Right renal pelvis (tissue), 4 donors: Measurements from ENCODE around the gene NELL1. TPM values are rescaled to one million over a fixed set of nuclear protein-coding genes. Genes with fewer than 3 reads are reported as not detected.
"Not testable (repeated sequence)": the region's sequence is repeated elsewhere in the genome, so short reads cannot be mapped to it uniquely, and the experiment has no call there.

Source experiments
- DNase-seq, 4 donors: peaks; one replicate each; pipeline ENCODE4 v3.0.0-alpha.2; 2013; ENCODE audit warnings: low read depth in 4 of 4, low spot score in 3 of 4, missing footprints in 1 of 4
- polyA plus RNA-seq, 4 donors: library from polyadenylated mRNA; unstranded; fragments of 120-200 nt; gene quantifications; one replicate each; pipeline ENCODE4 v1.2.1, GENCODE V29; 2013; ENCODE audit not compliant: insufficient read length in 4 of 4

NELL1 gene
- polyA plus RNA-seq, 4 donors = 2.4 to 4.6 (median 3.2) TPM

- no peak for DNase-seq
Observed at GRCh38 chr11:21174781-21175180, 505.4 kb downstream of the NELL1 start.

- no peak for DNase-seq
Observed at GRCh38 chr11:21177379-21177778, 508.0 kb downstream of the NELL1 start.

DNA sequence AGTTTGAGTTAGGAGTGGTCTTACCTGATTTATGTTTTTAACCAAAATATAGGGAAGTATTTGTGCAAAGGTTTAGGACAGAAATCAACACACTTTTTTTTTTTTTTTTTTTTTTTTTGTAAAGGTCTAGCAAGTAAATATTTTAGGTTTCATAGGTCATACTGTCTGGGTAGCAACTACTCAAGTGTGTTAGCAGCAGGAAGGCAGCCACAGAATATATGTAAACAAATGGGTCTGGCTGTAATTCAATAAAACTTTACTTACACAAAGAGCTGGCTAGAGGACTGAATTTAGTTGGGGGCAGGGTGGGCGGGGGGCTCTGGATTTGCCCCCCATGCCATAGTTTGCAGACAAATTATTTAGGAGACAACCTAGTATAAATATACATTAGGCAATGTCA is 510.4 kb downstream of the NELL1 start:
- no peak for DNase-seq

GRCh38 chr11:21180182-21180581 is 510.8 kb downstream of the NELL1 start:
- DNase-seq = no peak

GRCh38 chr11:21185959-21186358 is 516.6 kb downstream of the NELL1 start:
- no peak for DNase-seq

DNA sequence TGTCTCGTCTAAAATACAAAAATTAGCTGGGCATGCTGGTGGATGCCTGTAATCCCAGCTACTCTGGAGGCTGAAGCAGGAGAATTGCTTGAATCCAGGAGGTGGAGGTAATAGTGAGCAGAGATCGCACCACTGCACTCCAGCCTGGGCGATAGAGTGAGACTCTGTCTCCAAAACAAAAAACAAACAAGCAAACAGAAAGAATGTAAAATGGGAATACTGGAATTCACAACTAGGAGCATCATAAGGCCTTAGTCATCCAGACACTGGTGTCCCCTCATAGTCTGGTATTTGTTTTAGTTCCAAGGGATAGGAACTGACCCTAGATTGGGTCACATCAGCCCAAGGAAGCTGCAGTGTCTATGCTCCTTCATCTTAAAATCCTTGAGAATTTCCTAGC is 520.8 kb downstream of the NELL1 start:
- no peak for DNase-seq

DNA sequence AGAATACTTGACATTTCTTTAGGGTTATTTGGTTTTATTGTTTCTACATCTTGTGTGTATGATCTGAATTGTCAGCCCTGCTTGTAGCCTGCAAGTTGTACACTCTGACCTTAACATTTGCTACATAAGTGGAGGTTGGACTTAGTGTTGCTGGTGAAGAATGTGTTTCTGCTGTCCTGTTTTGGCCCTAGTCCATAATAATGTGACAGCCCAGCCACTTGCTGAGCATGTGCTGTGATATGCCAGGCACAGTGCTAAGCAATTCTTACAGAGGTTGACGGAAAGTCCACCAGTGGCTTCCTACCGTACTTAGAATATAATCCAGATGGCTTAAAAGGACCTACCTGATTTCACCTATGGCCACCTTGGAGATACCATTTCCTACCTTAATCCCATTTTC is 526.6 kb downstream of the NELL1 start:
- no peak for DNase-seq

GRCh38 chr11:21198498-21198897 is 529.1 kb downstream of the NELL1 start:
- no peak for DNase-seq

- no peak for DNase-seq
Observed at GRCh38 chr11:21205205-21205604, 535.8 kb downstream of the NELL1 start.

GRCh38 chr11:21225860-21226259 is 556.5 kb downstream of the NELL1 start:
- no peak for DNase-seq

GRCh38 chr11:21229224-21229623 is 559.8 kb downstream of the NELL1 start:
- no peak for DNase-seq

- no peak for DNase-seq
Observed at GRCh38 chr11:21250196-21250595, 580.8 kb downstream of the NELL1 start.

DNA sequence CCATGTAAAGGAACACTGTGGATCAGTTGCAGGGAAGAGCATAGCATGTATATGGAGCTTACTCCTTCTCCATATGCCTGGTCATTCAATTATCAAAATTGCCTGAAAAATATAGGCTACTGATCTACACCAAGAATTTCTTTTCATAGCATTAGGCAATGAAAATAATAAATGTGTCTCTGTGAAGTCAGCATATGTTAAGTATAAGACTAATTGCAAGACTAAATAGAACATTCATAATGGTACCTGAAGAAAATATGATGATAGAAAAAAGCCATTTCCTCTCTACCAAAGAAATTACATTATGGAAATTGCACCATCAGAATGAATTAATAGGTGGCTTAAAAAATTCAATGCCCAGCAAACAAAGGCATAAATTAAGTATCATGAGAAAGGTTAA is 584.7 kb downstream of the NELL1 start:
- DNase-seq = no peak

DNA sequence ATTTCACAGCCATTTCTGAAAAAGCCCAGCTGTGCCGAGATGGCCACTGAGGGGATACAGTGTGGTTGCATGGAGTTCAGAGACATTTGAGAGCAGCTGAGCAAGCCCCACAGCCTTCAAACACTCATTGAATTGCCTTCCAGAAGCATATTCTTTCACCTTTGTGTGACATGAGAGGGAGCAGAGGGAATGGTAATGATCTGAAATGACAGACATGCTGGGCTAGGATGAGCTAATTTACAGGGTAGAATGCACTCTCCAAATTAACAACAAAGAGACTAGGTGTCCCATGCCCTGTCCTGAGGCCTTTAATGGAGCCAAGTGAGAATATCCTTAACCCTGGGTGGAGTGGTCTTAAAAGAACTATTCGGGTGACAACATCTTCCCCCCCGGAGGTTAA is 585.4 kb downstream of the NELL1 start:
- no peak for DNase-seq

DNA sequence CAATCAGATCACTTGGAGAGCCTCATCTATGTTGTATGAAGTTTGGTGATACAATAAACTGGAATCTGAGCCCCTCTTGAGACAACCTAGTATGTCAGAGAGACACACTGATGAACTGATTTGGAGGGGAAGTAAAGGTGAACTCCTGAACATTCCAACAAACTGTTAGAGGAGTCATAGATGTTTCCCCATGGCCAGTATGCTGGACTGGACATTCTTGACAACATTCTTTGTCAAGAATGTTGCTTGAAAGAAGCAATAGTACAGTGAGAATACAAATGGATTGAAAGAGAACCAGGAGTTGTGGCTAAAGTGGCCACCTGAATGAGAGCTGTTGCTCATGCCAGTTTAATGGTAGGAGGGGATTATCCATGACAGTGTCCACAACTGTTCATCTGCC is 588.1 kb downstream of the NELL1 start:
- no peak for DNase-seq

DNA sequence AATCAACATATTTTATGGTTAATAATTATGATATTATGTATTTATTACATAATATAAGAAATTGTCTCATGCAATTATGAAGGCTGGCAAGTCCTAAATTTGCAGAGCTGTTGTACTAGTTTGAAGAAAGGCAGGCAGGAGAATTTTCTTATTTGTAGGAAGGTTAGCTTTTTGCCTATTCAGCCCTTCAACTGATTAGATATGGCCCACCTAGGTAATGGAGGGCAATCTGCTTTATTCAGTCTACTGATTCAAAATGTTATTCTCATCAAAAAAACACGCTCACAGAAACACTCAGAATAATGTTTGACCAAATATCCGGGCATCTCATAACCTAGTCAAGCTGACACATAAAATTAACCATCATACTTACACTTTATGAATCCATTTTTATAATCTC is 589.0 kb downstream of the NELL1 start:
- DNase-seq = no peak

DNA sequence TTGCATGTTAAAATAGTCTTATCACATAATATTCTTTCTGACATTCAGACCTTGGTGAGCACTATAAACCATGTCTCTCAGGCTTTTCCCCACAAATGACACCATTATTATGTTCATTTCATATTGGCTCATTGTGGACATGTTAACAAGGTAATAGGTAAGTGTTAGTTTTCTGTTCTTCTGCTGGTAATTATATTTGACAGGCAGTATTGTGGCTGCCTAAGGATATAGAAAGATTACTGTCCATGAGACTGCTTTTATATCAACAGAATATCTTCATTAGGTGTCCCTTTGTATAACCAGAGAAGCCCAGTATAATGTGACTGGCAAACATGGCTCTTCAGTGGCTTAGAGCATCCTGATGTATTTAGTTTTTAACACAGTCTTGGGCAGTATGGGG is 590.7 kb downstream of the NELL1 start:
- DNase-seq = no peak

DNA sequence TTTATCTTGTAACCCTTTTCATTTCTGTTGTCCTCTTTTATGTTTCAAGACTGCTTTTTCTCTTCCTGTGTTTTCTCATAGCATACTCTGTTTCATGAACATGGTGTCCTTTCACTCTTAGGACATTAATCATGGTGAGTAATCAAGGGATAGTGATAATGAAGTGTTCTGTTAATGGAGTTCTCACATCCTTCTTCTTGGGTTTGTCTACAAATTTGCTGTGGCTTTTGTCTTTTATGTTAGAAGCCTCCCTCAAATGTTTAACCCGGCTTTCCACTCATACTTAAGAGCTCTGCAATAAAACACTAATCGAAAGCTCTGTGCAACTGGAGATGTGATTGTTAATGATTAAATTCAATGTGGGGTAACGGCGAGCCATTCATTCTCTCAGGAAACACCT is 593.6 kb downstream of the NELL1 start:
- no peak for DNase-seq

DNA sequence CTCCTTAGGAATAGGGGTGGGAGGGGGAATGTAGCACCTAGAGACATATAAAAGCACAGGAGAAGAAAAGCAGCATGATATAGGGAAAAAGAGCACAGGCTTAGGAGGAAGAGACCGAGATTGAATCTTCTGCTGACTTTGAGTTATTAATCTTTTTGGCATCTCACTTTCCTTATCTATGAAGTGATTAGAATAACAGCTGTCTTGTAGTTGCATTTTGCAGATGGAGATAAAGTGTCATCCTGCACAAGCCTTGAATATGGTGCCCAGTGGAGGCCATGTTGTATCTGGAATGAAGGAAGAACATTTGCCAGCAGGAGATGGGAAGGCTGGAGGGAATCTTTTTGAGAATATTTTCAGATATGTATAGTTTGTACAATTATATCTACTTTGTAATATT is 594.7 kb downstream of the NELL1 start:
- DNase-seq = no peak

DNA sequence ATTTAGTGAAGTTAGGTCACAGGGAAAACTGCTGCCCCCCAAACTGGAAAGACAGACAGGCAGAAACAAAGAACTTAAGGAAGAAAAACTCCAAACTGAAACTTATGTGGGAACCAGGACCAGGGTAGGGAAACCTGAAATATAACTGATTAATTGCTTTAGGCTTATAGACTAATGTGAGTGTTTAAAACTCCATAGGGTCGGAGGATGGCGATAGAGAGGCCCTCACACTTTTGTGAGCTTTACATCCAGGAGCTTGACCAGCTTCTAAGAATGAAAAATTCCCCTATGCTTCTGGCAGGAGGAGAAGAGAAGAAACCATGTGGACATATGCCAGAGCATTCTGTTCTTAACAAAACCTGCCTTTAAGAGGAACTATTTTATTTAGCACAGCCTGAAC is 598.6 kb downstream of the NELL1 start:
- DNase-seq = no peak

- DNase-seq = not testable (repeated sequence)
Observed at GRCh38 chr11:21272139-21272538, 602.8 kb downstream of the NELL1 start.

GRCh38 chr11:21278840-21279239 is 609.5 kb downstream of the NELL1 start:
- no peak for DNase-seq

DNA sequence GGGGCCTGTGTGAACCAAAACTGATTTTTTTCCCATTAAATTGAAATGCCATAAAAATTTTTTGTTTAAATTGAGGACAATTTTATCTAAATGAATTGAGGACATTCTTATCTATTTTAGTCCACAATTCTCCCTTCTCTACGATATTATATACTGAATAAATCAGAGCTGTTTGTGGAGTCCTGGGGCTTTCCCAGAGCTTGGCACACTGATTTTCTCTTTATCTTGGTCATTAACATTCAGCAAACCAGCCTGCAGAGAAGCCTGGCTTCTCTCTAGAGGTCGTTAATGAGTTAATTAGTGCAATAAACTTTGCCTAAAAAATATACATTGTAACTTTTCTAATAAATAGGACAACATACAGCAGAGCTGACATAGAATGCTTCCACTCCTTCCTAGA is 615.7 kb downstream of the NELL1 start:
- DNase-seq = no peak

GRCh38 chr11:21289686-21290085 is 620.3 kb downstream of the NELL1 start:
- DNase-seq = no peak
